Stimulated activated CD4-positive, alpha-beta T cell treated with anti-CD3 and anti-CD28 coated beads, Interleukin-15, amount 100 ng/mL, for 48 hours (primary cell): ENCODE measurements around the gene CAPRIN2.
A peak's percentile ranks its signal among the peaks of the same experiment; 100 is the strongest.

ENCODE experiments used
- DNase-seq, 2 donors: peaks; one replicate each; pipeline ENCODE4 v3.0.0-alpha.2; 2020; ENCODE audit warnings: low read depth in 2 of 2

CAPRIN2 gene

GRCh38 chr12:30761730-30762129 lies 7.0 kb upstream of the CAPRIN2 start:
- DNase-seq: no peak

DNA sequence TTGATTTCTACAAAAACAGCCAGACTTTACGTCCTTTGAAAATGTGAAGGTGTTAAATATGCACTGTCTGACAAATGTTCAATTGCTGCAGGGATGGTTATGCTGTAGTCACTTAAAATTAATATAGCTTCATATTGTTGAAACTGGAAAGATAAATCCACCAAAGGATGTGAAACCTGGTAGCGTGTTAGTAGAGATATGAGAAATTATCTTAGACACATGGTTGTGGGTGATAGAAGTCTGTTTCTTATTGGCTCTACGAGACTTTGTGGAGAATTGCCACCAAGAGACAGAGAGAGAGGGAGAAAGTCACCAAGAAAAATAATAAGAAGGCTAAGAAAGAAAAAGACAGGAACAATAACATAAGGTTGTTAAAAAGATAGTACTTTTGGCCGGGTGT lies 2.6 kb upstream of the CAPRIN2 start:
- no peak for DNase-seq

GRCh38 chr12:30756074-30756473 lies 1.3 kb upstream of the CAPRIN2 start:
- no peak for DNase-seq

- DNase-seq: no peak
Observed at GRCh38 chr12:30755395-30755762, 628 bp upstream of the CAPRIN2 start.

DNA sequence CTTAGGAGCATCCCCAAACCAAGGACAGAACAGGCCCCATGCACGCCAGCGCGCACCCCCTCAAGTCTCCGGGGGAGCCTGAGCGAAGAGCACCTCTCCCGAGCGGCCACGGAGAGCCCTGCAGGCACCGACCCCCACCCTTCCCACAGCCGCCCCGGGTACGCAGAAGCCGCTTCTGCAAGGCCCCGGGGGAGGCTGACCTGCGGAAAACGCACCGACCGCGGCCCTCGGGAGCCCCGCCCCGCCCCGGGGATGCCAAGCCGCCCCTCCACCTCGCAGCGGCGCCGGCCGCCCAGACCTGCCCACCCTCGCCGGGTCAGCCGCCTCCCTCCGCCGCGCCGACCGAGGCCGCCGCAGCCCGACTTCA lies 385 bp downstream of the CAPRIN2 start:
- peak in 1 of 2 donors; percentile 10 for DNase-seq

DNA sequence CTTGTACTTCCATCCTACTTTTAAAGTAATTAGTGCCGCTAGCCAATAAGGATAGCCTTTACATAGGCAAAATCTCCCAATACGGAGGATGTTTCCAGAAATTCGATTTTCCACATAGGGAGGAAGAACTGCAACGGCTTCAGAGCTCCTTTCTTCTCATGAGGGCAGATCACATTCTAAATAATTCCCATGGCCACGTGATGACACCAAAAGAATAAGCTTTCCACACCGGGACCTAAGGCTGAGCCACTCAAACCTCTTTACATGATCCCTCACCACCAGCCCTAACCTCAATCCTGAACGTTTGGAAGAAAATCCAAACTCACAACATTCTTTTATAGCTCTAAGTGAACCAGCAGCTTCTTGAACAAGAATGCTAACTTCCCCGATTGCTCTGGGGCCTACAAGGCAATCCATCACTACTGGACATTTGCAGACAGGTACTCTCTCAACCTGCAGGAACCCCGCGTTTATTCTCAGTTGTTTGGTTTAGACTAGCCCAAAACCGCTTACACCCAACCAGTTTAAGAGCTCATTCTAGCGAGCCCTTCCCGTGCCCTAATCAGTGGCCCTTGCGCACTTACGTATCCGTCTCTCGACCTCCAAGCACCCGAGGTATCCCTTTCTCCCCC lies 884 bp downstream of the CAPRIN2 start:
- DNase-seq: no peak

DNA sequence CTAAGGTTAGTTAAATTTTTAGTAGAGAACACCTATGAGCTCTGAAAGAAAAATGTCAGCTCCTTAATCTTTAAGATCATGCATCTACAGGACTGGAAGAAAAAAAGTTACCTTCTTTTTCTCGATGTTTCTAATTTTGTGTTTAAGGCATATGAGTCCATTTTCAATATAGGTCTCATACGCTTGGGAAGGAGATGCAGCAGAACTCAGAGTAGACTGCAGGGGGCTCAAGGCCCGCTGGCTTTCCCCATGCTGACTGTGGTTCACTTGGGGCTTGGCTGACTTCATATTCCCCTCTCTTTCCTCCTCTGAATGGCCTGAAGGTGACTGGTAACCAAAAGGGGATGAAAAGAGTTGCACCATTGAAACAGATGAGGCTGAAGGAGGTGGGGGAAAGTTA lies 1.5 kb downstream of the CAPRIN2 start:
- no peak for DNase-seq

GRCh38 chr12:30752255-30752654 lies 2.5 kb downstream of the CAPRIN2 start:
- no peak for DNase-seq

- DNase-seq: no peak
Observed at GRCh38 chr12:30748147-30748546, 6.6 kb downstream of the CAPRIN2 start.

GRCh38 chr12:30746190-30746589 lies 8.6 kb downstream of the CAPRIN2 start:
- DNase-seq: no peak

DNA sequence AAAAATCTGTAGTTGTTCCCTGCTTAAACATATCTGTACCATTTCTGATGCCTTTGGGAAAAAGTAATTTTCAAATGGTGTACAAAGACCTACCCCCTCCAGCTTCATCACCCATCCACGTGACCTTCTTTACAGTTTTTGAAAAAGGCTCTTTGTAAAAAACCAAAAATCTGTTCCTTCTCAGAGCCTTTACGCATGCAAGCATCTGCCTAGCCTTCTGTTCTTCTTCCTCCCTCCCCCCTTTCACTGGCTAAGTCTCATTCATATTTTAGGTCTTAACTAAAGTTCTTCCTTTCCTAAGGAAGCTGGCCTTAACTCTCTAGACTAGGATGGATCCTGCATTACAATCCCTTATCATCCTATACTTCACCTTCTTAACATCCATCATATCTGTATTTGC lies 10.4 kb downstream of the CAPRIN2 start:
- no peak for DNase-seq

GRCh38 chr12:30740274-30740673 lies 14.5 kb downstream of the CAPRIN2 start:
- DNase-seq: no peak

DNA sequence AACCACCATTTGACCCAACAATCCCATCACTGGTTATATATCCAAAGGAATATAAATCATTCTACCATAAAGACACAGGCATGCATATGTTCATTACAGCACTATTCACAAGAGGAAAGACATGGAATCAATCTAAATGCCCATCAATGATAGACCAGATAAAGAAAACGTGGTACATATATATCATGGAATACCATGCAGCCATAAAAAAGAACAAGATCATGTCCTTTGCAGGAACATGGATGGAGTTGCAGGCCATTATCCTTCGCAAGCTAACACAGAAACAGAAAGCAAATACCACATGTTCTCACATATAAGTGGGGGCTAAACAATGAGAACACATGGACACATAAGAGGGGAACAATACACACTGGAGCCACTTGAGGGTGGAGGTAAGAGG lies 15.7 kb downstream of the CAPRIN2 start:
- no peak for DNase-seq

DNA sequence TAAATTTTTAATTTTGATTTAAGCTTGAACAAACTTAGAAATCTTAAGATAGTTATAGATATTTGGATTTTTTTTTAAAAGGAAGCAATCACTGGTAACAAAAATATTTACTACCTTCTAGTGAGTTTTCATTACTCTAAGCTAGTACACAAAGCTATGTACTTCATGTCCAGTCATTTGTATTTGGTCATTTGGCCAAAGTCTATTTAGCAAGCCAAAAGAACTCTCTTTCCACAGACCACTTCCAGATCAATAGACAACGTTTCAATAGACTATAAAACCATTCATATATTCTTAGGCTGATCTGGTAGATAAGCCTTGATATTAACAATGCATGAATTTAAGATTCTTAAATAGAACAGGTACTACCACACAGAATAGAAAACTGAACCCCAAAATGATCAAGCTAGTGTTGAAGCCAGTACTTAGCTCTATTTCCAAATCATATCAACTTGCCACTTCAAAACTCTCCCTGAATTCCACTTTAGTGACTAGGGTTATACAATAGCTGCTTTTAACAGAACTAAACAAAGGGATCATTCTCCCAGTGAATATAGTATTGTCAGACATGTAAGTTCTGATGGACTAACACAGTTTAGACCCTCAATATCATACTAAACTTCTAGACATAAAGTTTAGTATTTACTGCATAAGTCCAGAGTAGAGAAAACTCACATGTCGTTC lies 21.7 kb downstream of the CAPRIN2 start:
- no peak for DNase-seq

DNA sequence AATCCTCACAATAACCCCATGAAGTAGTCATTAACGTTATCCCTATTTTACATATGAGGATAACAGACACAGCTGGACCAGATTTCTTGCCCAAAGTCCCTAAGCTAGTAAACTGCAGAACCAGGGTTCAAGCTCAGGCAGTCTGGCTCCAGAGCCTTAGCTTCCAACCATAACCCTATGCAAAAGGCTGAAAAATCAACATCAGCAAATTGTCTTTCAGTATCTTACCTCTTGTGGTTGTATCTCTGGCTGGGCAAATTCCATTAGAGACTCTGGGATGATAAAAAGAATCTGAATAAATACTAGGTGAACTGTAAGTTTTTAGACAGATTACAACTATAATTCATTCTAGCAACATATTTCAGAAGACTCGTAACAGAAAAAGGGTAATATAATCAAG lies 24.7 kb downstream of the CAPRIN2 start:
- DNase-seq: no peak

- no peak for DNase-seq
Observed at GRCh38 chr12:30729547-30729946, 25.2 kb downstream of the CAPRIN2 start.

DNA sequence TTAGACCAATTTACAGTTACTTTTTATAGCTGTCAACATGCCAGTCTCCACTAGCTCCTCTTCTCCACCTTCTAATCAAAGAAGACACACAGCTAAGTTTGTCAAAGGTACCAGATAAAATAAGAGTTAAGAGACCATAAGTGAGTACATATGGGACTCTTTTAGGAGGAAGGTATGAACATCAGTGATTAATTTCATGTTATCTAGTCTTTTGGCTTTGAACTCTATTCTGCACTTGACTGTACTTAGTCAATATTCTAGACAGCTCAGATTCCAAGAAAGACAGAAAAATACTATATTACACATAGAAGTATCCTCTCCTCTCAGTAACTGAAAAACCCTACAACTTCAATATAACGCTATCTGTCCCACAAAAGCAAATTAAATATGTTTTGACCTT lies 28.1 kb downstream of the CAPRIN2 start:
- DNase-seq: no peak

DNA sequence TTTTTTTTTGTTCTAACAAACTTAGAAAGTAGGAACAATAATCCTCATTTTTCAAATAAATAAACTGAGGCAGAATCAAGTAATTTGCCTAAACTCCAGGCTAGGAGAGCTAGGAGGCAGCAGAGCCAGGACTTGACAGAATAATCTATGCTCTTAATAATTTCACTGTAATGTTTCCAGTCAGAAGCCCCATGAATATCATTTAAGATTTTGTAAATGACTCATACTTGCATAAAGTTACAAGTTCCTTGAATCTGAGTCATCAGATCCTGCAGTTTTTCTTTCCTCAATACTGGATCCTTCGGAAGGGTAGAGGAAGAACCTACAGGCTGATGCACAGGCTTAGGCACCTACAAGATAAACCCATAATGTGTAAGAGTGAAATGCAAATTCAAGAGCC lies 29.0 kb downstream of the CAPRIN2 start:
- no peak for DNase-seq

- DNase-seq: no peak
Observed at GRCh38 chr12:30719060-30719459, 35.7 kb downstream of the CAPRIN2 start.

DNA sequence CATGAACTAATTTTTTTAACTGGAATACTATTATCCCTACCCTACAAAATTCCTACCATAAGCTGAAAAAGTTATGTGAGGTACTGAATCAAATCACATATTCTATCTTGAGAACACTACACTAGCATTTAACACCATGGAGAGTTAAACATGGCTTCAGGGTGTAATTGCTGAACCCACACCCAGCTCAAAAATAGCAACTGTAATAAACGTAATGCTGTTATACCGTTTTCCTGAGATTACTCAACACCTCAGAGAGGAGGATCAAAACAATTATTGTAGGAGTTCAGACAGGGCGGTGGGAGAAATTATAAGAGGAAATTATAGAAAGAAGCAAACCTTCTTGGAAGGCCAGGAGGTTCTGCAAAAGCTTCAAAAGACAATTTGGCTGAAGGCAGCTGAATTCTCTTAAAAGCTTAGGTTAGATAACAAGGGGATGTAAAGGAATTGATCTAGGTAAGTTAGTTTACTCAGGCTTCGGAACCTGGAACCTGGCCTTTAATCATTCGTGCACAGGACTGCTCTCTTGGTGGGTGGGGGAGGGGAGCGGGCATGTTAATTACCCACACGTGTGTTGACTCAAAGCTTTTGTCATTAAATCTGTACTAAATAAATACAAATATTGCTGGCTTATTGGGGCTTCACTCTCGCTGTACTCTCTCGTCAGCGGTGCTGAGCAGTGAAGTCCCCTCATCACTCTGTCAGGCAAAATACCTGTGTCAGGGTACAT lies 47.0 kb downstream of the CAPRIN2 start:
- no peak for DNase-seq

- DNase-seq: no peak
Observed at GRCh38 chr12:30706476-30706875, 48.3 kb downstream of the CAPRIN2 start.

GRCh38 chr12:30701056-30701455 lies 53.7 kb downstream of the CAPRIN2 start:
- no peak for DNase-seq

DNA sequence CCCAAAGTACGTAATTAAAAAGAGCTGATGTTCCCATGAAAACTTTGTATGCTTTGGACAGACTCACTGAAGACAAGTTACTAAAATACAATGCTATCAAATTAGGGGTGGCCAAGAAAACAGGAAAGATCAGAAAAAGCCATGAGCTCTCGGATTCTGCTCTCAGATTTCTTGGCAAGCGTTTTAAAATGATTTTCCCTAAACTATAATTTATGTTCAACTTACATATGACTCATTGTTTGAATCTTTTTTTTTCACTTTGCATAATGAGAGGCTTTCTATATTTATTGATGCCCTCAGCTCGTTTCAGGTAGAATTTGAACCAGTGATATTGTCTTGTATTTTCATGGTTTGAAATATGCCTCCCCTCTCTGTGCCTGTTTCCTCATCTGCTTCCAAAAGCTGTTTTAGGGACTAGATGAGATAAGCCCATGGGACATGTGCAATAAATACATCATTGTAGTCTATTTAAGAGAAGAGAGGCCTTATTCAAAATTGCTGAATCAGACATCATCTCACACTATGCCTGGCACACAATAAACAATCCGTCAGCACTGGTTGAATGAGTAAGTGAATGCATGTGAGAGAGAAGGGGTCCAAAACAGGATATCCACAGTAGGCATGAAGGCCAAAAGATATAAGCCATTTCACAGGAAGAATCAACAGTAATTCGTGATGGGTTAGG lies 54.4 kb downstream of the CAPRIN2 start:
- DNase-seq: no peak
